Transverse colon (tissue), 4 donors: ENCODE data around the gene TSLP.

ENCODE experiments used
- CTCF ChIP-seq, 5 experiments: fragments of 200-600 bp in 3 of 5; fragments of 450-650 bp in 2 of 5; sonication (generic) in 3 of 5; IDR thresholded peaks; 1 replicate in 2 of 5; 2 replicates in 3 of 5; pipeline ENCODE4 v1.5.1; 2016 to 2017; ENCODE audit warnings: antibody characterized with exemption in 5 of 5, inconsistent platforms in 3 of 5, mild to moderate bottlenecking in 2 of 5, moderate library complexity in 1 of 5
- EP300 ChIP-seq: sonication (generic); formaldehyde crosslinking; IDR thresholded peaks from one replicate; pipeline ENCODE4 v1.6.1; 2017; ENCODE audit warnings: antibody characterized with exemption, low read depth
- POLR2A ChIP-seq: fragments of 450-650 bp; IDR thresholded peaks from one replicate; pipeline ENCODE4 v1.6.1; 2016; ENCODE audit warnings: antibody characterized with exemption, mild to moderate bottlenecking, moderate library complexity
- POLR2AphosphoS5 ChIP-seq, 3 donors: sonication (generic); formaldehyde crosslinking; IDR thresholded peaks; one replicate each; pipeline ENCODE4 v1.6.1; 2016; ENCODE audit warnings: antibody characterized with exemption in 3 of 3

GRCh38 chr5:111113678-111114077, 42.2 kb downstream of the TSLP start:
- TF ChIP-seq POLR2A (no peak), CTCF (IDR thresholded peaks at IDR 0.05) (no peak), POLR2AphosphoS5 (IDR thresholded peaks at IDR 0.05) (no peak), EP300 (no peak)
